A673 (cell line): Measurements from ENCODE around the gene TTC28.
"Not testable (repeated sequence)": the region's sequence is repeated elsewhere in the genome, so short reads cannot be mapped to it uniquely, and the experiment has no call there.

ENCODE experiments used
- EZH2 ChIP-seq: fragments of 200-600 bp; sonication (generic); IDR thresholded peaks from 2 replicates; pipeline ENCODE4 v1.6.1; 2017; ENCODE audit warnings: borderline replicate concordance, low read depth, mild to moderate bottlenecking, mixed read lengths, antibody characterized with exemption, low read length; ENCODE audit not compliant: poor library complexity, severe bottlenecking
- TF ChIP-seq, protein P1 (sequence below): fragments of 300-800, 200-600 bp; sonication (generic); conservative IDR thresholded peaks from 2 replicates; pipeline ENCODE4 v1.5.1; 2017; ENCODE audit warnings: low read depth, mild to moderate bottlenecking, antibody characterized with exemption, low read length, moderate library complexity, mixed read lengths

GRCh38 chr22:28680813-28681490 is 1.3 kb upstream of the TTC28 start:
- TF ChIP-seq, protein P1, sequence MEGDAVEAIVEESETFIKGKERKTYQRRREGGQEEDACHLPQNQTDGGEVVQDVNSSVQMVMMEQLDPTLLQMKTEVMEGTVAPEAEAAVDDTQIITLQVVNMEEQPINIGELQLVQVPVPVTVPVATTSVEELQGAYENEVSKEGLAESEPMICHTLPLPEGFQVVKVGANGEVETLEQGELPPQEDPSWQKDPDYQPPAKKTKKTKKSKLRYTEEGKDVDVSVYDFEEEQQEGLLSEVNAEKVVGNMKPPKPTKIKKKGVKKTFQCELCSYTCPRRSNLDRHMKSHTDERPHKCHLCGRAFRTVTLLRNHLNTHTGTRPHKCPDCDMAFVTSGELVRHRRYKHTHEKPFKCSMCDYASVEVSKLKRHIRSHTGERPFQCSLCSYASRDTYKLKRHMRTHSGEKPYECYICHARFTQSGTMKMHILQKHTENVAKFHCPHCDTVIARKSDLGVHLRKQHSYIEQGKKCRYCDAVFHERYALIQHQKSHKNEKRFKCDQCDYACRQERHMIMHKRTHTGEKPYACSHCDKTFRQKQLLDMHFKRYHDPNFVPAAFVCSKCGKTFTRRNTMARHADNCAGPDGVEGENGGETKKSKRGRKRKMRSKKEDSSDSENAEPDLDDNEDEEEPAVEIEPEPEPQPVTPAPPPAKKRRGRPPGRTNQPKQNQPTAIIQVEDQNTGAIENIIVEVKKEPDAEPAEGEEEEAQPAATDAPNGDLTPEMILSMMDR = not testable (repeated sequence)
- not testable (repeated sequence) for TF ChIP-seq EZH2
